ENCODE results near the gene DGLUCY.
A peak's percentile ranks its signal among the peaks of the same experiment; 100 is the strongest.
"Not testable (repeated sequence)": the region's sequence is repeated elsewhere in the genome, so short reads cannot be mapped to it uniquely, and the experiment has no call there.

DGLUCY gene

GRCh38 chr14:91242635-91243034, 128.8 kb downstream of the DGLUCY start:
- DNase-seq, result no peak

GRCh38 chr14:91243074-91243471, 129.2 kb downstream of the DGLUCY start:
- no peak for DNase-seq

GRCh38 chr14:91244501-91244901, 130.6 kb downstream of the DGLUCY start, which contains the start of gene GPR68:
GPR68 (minus strand) TSS chr14:91244704; CDS start chr14:91235050, 9,654 bp downstream.
- DNase-seq, result peak; percentile 55

GRCh38 chr14:91245029-91245428, 131.2 kb downstream of the DGLUCY start:
- no peak for DNase-seq

GRCh38 chr14:91245616-91246015, 131.7 kb downstream of the DGLUCY start:
- not testable (repeated sequence) for DNase-seq

GRCh38 chr14:91246051-91246852, 132.4 kb downstream of the DGLUCY start:
- no peak for DNase-seq

GRCh38 chr14:91249841-91250616, 136.2 kb downstream of the DGLUCY start:
- DNase-seq, result peak; percentile 34

- no peak for DNase-seq
Measured at GRCh38 chr14:91250912-91251311, 137.0 kb downstream of the DGLUCY start.

GRCh38 chr14:91252871-91253794, 139.3 kb downstream of the DGLUCY start:
- DNase-seq, result no peak

- no peak for DNase-seq
Measured at GRCh38 chr14:91253795-91254323, 140.0 kb downstream of the DGLUCY start.

- DNase-seq, result no peak
Measured at GRCh38 chr14:91254461-91254860, 140.6 kb downstream of the DGLUCY start.

GRCh38 chr14:91255026-91255695, 141.3 kb downstream of the DGLUCY start:
- no peak for DNase-seq

- no peak for DNase-seq
Measured at GRCh38 chr14:91256661-91257060, 142.8 kb downstream of the DGLUCY start.

- DNase-seq, result peak; percentile 59
Measured at GRCh38 chr14:91257328-91258010, 143.6 kb downstream of the DGLUCY start.

- DNase-seq, result no peak
Measured at GRCh38 chr14:91258011-91258618, 144.2 kb downstream of the DGLUCY start.

- no peak for DNase-seq
Measured at GRCh38 chr14:91258876-91259275, 145.0 kb downstream of the DGLUCY start.

- DNase-seq, result no peak
Measured at GRCh38 chr14:91261115-91261514, 147.2 kb downstream of the DGLUCY start.

- DNase-seq, result no peak
Measured at GRCh38 chr14:91261986-91262549, 148.2 kb downstream of the DGLUCY start.

- DNase-seq, result no peak
Measured at GRCh38 chr14:91263329-91263728, 149.5 kb downstream of the DGLUCY start.

All from DMS 273 treated with DMSO at 0.1 percent for 48 hours (cell line).